Endodermal cell (in vitro differentiated cells): ENCODE data around the gene SLIT3. TPM values are rescaled to one million over a fixed set of nuclear protein-coding genes. Genes with fewer than 3 reads are reported as not detected.
A peak's percentile ranks its signal among the peaks of the same experiment; 100 is the strongest.

Experiments
- DNase-seq: peaks from one replicate; pipeline ENCODE4 v3.0.0-alpha.2; 2017
- H3K27ac ChIP-seq: 2 replicates; pipeline ENCODE4 v1.5.1; 2013; ENCODE audit warnings: mild to moderate bottlenecking, low read depth, low read length, moderate library complexity
- H3K27me3 ChIP-seq: 2 replicates; pipeline ENCODE4 v1.6.1; 2013; ENCODE audit warnings: mild to moderate bottlenecking, low read length, moderate library complexity; ENCODE audit not compliant: insufficient read depth, control insufficient read depth, poor library complexity, severe bottlenecking
- H3K36me3 ChIP-seq: 2 replicates; pipeline ENCODE4 v1.7.0; 2013; ENCODE audit warnings: mild to moderate bottlenecking, low read length, moderate library complexity; ENCODE audit not compliant: control insufficient read depth, insufficient read depth
- H3K4me1 ChIP-seq: one replicate; pipeline ENCODE4 v1.7.0; 2013; ENCODE audit warnings: low read length; ENCODE audit not compliant: control insufficient read depth, insufficient read depth
- H3K4me3 ChIP-seq: 2 replicates; pipeline ENCODE4 v1.5.1; 2013; ENCODE audit warnings: mild to moderate bottlenecking, low read length, moderate library complexity
- H3K9ac ChIP-seq: 2 replicates; pipeline ENCODE4 v1.6.1; 2013; ENCODE audit warnings: mild to moderate bottlenecking, low read length, moderate library complexity; ENCODE audit not compliant: poor library complexity, severe bottlenecking; ENCODE audit errors: extremely low read depth
- H3K9me3 ChIP-seq: 2 replicates; pipeline ENCODE4 v1.6.1; 2013; ENCODE audit warnings: mild to moderate bottlenecking, low read length, moderate library complexity; ENCODE audit not compliant: control insufficient read depth
- H3K27ac Mint-ChIP-seq: 2 replicates; pipeline ENCODE4 v1.8.0; 2020; ENCODE audit warnings: mixed read lengths
- H3K27me3 Mint-ChIP-seq: 2 replicates; pipeline ENCODE4 v1.8.0; 2021; ENCODE audit warnings: mild to moderate bottlenecking, mixed read lengths; ENCODE audit not compliant: insufficient read depth
- H3K36me3 Mint-ChIP-seq: 2 replicates; pipeline ENCODE4 v1.8.0; 2020; ENCODE audit warnings: low read depth, mixed read lengths
- H3K4me1 Mint-ChIP-seq: 2 replicates; pipeline ENCODE4 v1.8.0; 2020; ENCODE audit warnings: mixed read lengths
- H3K4me3 Mint-ChIP-seq: 2 replicates; pipeline ENCODE4 v1.8.0; 2020; ENCODE audit warnings: mild to moderate bottlenecking, moderate library complexity, mixed read lengths
- H3K9me3 Mint-ChIP-seq: 2 replicates; pipeline ENCODE4 v1.8.0; 2020; ENCODE audit warnings: mild to moderate bottlenecking, mixed read lengths
- WGBS, 2 experiments: methylation state at CpG; one replicate each; pipeline versions ENCODE4 v1.1.5 to v1.1.7; 2013; ENCODE audit warnings: missing lambda C conversion rate in 2 of 2, mixed read lengths in 1 of 2; ENCODE audit not compliant: insufficient coverage in 1 of 2, insufficient read length in 1 of 2; 5-methylcytosine and 5-hydroxymethylcytosine counted together
- total RNA-seq, 2 donors: library from RNA; stranded (reverse); fragmentation: NEBNext Ultra II Directional in 1 of 2; extraction: Animal tissue kit (Norgen Biotek cat#: 25700) in 1 of 2; gene quantifications; 2 replicates in 1 of 2; 3 replicates in 1 of 2; pipeline ENCODE4 v1.2.1, GENCODE V29; 2021
- TF ChIP-seq, protein P1 (sequence below): fragments of 200-600 bp; sonication (generic); conservative IDR thresholded peaks from 2 replicates; pipeline ENCODE4 v1.5.0; 2021; ENCODE audit warnings: antibody characterized with exemption, mild to moderate bottlenecking

Gene SLIT3
- total RNA-seq, 2 donors from 2014 or later: 2.5 to 3.4 TPM

DNA sequence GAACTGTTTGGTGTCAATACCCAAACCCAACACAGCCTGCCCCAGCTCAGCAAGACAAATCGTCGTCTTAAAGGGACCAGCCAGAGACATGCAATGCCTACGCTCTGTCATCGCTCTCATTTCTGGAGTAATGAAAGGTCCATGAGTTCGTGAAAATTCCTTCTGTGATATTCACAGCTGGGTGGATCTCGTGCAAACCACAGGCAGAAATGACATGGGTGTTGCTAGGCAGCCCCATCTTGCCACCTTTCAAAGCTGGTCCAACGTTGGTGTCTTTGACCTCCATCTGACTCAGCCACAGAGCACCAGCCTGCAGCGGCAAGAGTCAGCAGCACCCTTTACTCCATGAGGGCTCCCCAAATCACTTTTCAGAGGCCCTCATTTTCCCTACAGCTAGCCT is 215.3 kb downstream of the SLIT3 start:
- Histone ChIP-seq H3K4me1 (peaks cover 9% of the 10 kb centered on the region), H3K9ac (no peak overlapping the region), H3K4me3 (no peak overlapping the region), H3K9me3 (peaks cover 10% of the 10 kb centered on the region), H3K36me3 (no peaks in the 10 kb centered on the region), H3K27ac (no peak overlapping the region), H3K27me3 (no peaks in the 10 kb centered on the region)
- DNase-seq: no peak
- TF ChIP-seq, protein P1, sequence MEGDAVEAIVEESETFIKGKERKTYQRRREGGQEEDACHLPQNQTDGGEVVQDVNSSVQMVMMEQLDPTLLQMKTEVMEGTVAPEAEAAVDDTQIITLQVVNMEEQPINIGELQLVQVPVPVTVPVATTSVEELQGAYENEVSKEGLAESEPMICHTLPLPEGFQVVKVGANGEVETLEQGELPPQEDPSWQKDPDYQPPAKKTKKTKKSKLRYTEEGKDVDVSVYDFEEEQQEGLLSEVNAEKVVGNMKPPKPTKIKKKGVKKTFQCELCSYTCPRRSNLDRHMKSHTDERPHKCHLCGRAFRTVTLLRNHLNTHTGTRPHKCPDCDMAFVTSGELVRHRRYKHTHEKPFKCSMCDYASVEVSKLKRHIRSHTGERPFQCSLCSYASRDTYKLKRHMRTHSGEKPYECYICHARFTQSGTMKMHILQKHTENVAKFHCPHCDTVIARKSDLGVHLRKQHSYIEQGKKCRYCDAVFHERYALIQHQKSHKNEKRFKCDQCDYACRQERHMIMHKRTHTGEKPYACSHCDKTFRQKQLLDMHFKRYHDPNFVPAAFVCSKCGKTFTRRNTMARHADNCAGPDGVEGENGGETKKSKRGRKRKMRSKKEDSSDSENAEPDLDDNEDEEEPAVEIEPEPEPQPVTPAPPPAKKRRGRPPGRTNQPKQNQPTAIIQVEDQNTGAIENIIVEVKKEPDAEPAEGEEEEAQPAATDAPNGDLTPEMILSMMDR: no peak
- H3K27me3 Mint-ChIP-seq: peaks cover 2% of the 10 kb centered on the region
- WGBS, 2 experiments: 90 to 92% methylated on average over 8 of the region's 8 CpGs
- no peak overlapping the region for H3K4me3 Mint-ChIP-seq
- H3K36me3 Mint-ChIP-seq: no peaks in the 10 kb centered on the region
- H3K9me3 Mint-ChIP-seq: peaks cover 14% of the 10 kb centered on the region
- H3K4me1 Mint-ChIP-seq: peaks cover 63% of the 10 kb centered on the region
- H3K27ac Mint-ChIP-seq: no peak overlapping the region

GRCh38 chr5:169085212-169085611 is 215.7 kb downstream of the SLIT3 start:
- Mint-ChIP-seq H3K4me1 (peaks cover 67% of the 10 kb centered on the region), H3K9me3 (peaks cover 10% of the 10 kb centered on the region), H3K27ac (no peak overlapping the region), H3K27me3 (peaks cover 2% of the 10 kb centered on the region), H3K36me3 (no peaks in the 10 kb centered on the region), H3K4me3 (no peak overlapping the region)
- Histone ChIP-seq H3K4me3 (no peak overlapping the region), H3K27ac (no peak overlapping the region), H3K36me3 (no peaks in the 10 kb centered on the region), H3K27me3 (no peaks in the 10 kb centered on the region), H3K9me3 (peaks cover 6% of the 10 kb centered on the region), H3K4me1 (peaks cover 9% of the 10 kb centered on the region), H3K9ac (no peak overlapping the region)
- TF ChIP-seq, protein P1: no peak
- 73 to 91% methylated on average over 4 of the region's 4 CpGs for WGBS, 2 experiments
- DNase-seq: no peak

DNA sequence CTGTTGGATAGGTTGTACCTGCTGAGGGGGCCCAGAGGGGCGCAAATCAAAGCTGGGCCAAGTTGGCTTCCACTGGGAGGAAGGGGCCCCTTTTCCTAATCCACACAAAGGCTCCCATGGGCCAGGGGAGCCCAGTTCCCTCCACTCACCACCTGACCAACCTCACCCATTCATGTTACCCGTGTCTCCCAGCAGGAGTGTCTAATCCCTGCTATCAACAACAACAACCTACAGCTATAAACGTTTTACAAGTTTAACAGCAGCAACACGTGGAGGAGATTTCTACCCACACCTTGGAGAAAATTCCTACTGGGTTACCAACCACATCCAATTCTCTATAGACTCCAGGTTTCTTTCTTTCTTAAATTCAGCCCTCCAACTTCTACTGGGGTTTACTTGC is 216.2 kb downstream of the SLIT3 start:
- no peak overlapping the region for H3K4me3 ChIP-seq
- H3K9ac ChIP-seq: no peak overlapping the region
- H3K27ac ChIP-seq: no peak overlapping the region
- peaks cover 2% of the 10 kb centered on the region for H3K27me3 Mint-ChIP-seq
- H3K4me1 ChIP-seq: peaks cover 9% of the 10 kb centered on the region
- H3K9me3 ChIP-seq: peaks cover 2% of the 10 kb centered on the region
- no peak overlapping the region for H3K4me3 Mint-ChIP-seq
- TF ChIP-seq, protein P1: no peak
- no peaks in the 10 kb centered on the region for H3K27me3 ChIP-seq
- no peaks in the 10 kb centered on the region for H3K36me3 ChIP-seq
- H3K27ac Mint-ChIP-seq: no peak overlapping the region
- 54 to 56% methylated on average over 2 to 4 of the region's 4 CpGs for WGBS, 2 experiments
- H3K36me3 Mint-ChIP-seq: no peaks in the 10 kb centered on the region
- peaks cover 5% of the 10 kb centered on the region for H3K9me3 Mint-ChIP-seq
- H3K4me1 Mint-ChIP-seq: peaks cover 67% of the 10 kb centered on the region
- peak; percentile 66 for DNase-seq
